HG03139 (cell line): ENCODE data around the gene SYNPO2.

Experiments
- ATAC-seq: cut with Tn5 transposase; IDR thresholded peaks from one replicate; pipeline ENCODE4 v1.9.1; 2021; ENCODE audit not compliant: unreplicated experiment

The SYNPO2 gene

GRCh38 chr4:119103263-119103662 lies 214.6 kb downstream of the SYNPO2 start:
- no peak for ATAC-seq

DNA sequence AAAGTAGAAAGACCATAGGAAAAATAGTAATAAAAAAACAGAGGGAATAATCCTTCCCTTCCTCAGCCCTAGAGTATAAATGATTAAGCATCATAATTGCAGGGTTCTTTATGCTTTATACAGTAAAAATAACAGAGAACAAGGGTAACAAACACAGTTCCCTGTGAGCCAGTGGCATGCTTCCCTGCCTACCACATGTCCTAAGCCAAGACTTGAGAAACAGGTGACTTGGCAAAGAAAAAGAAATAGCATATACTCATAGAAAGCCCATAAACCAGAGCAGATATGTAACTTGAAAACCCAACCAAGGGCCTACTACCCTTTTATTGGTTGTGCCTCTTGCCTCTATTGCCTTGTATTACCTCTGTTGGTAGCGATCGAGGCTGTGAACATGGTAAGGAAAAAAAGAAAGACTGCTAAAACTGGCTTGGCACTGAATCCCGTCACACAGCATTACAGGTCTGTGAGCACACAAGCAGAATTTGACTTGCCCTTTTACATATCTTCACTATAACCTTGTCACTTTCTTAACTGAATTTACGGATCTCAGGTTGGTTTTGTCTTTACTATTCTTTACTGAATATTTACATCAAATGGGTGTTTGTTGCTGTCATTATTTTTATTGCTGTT lies 216.1 kb downstream of the SYNPO2 start:
- ATAC-seq: no peak

DNA sequence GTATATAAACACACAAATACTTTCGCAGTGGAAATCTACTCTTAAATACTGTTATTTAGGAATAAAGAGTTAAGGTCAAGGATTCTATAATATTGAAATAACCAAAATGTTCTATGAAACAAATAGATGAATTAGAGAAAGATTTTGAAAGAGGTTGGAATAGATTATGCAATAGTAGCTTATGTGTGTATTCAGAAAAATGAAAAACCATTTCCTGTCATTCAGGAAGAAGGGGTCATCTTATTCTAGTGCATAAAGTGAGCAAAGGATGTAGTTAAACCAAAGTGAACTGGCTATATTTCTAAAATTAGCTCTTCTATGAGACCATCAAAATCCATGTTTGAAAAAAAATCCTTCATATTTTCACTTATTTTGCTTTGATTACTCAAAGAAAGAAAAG lies 217.0 kb downstream of the SYNPO2 start:
- ATAC-seq: no peak

GRCh38 chr4:119106036-119107000 lies 217.7 kb downstream of the SYNPO2 start:
- ATAC-seq: no peak

DNA sequence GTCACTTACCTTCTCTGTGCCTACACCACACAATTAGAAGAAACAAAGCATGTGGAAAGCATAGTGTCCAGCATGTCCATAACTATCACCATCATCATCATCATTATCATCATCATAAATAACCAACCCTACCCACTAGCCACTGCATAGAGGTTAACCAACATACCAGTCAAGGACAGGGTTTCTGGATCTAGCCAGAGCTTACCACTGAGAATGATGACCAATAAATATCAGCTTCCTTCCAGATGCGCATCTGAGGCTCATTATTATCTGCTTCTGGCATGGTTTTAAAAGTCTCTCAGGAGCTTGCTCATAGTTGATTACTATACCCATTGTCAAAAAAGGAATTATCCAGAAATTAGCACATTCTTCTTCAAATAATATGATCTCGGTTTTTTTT lies 221.5 kb downstream of the SYNPO2 start:
- no peak for ATAC-seq
